GM12878 (cell line): Measurements from ENCODE around the gene CA10. TPM values are rescaled to one million over a fixed set of nuclear protein-coding genes. Genes with fewer than 3 reads are reported as not detected.

Experiments
- ATAC-seq: fragments of 200-7000 bp; cut with Tn5 transposase; 3 replicates; pipeline ENCODE4 v1.9.1; 2020; ENCODE audit warnings: mild to moderate bottlenecking, moderate library complexity
- BruUV-seq: library from RNA; stranded (reverse); fragments of 400-500 nt; replicated peaks from 2 replicates; lab custom pipeline; 2021; lab: Mats Ljungman, UMichigan
- CTCF ChIA-PET: fragments of 300-600 bp; sonication (Branson Sonifier 250); formaldehyde crosslinking; extraction: SDS; loops from one replicate; lab custom pipeline; 2021; ENCODE audit warnings: inconsistent platforms; lab: Yijun Ruan, JAX
- POLR2A ChIA-PET: fragments of 350-600 bp; formaldehyde crosslinking; extraction: SDS; loops from one replicate; lab custom pipeline; 2021; ENCODE audit warnings: inconsistent platforms; lab: Charles Lee
- RAD21 ChIA-PET: fragments of 300-600 bp; sonication (Branson Sonifier 250); formaldehyde crosslinking; loops from one replicate; lab custom pipeline; 2023; ENCODE audit warnings: antibody characterized with exemption; ENCODE audit not compliant: unreplicated experiment; lab: Charles Lee
- SMC1A ChIA-PET: fragments of 300-600 bp; sonication (Branson Sonifier 250); formaldehyde crosslinking; loops from one replicate; lab custom pipeline; 2023; ENCODE audit not compliant: unreplicated experiment, uncharacterized antibody; lab: Charles Lee
- DNase-seq: peaks from one replicate; pipeline ENCODE4 v3.0.0-alpha.2; 2011; ENCODE audit warnings: low read depth, low spot score
- FAIRE-seq: peaks from 3 replicates; lab custom pipeline; 2011; peaks lifted over from hg19 to GRCh38; lab: Jason Lieb, UNC
- H2AFZ ChIP-seq: 2 replicates; pipeline ENCODE4 v1.6.0; 2011; ENCODE audit warnings: low read depth, low read length, control low read depth; ENCODE audit not compliant: control insufficient read depth
- H3K27ac ChIP-seq: 2 replicates; pipeline ENCODE4 v1.5.1; 2011; ENCODE audit warnings: control low read depth; ENCODE audit not compliant: control insufficient read depth, insufficient read depth
- H3K27me3 ChIP-seq, 2 experiments: replicated peaks in 1 of 2; 2 replicates each; pipeline versions ENCODE4 v1.6.0 to v1.6.1; 2011; ENCODE audit warnings: low read length in 1 of 2; ENCODE audit not compliant: control insufficient read depth in 2 of 2, insufficient read depth in 2 of 2
- H3K36me3 ChIP-seq, 2 experiments: 2 replicates each; pipeline ENCODE4 v1.5.1; 2011; ENCODE audit warnings: low read length in 1 of 2; ENCODE audit not compliant: control insufficient read depth in 2 of 2, insufficient read depth in 2 of 2
- H3K4me1 ChIP-seq: 2 replicates; pipeline ENCODE4 v1.6.1; 2011; ENCODE audit warnings: mild to moderate bottlenecking, low read length, moderate library complexity, mixed read lengths; ENCODE audit not compliant: control insufficient read depth, insufficient read depth
- H3K4me2 ChIP-seq: 2 replicates; pipeline ENCODE4 v1.6.0; 2011; ENCODE audit warnings: control low read depth; ENCODE audit not compliant: control insufficient read depth, insufficient read depth
- H3K4me3 ChIP-seq: fragments of 200-600 bp; sonication (generic); 2 replicates; pipeline ENCODE4 v1.5.1; 2016
- H3K79me2 ChIP-seq: 2 replicates; pipeline ENCODE4 v1.6.0; 2011; ENCODE audit warnings: low read length; ENCODE audit not compliant: control insufficient read depth, insufficient read depth
- H3K9ac ChIP-seq: 2 replicates; pipeline ENCODE4 v1.8.0; 2011; ENCODE audit warnings: low read length, control low read depth, mixed read lengths; ENCODE audit not compliant: control insufficient read depth, insufficient read depth
- H3K9me3 ChIP-seq: replicated peaks from 3 replicates; pipeline ENCODE4 v1.5.1; 2011; ENCODE audit warnings: mild to moderate bottlenecking, low read length; ENCODE audit not compliant: control insufficient read depth, insufficient read depth
- H4K20me1 ChIP-seq: 2 replicates; pipeline ENCODE4 v1.6.0; 2011; ENCODE audit not compliant: control insufficient read depth, insufficient read depth
- ELK1 ChIP-seq: IDR thresholded peaks from 2 replicates; pipeline ENCODE4 v1.6.1; 2012; ENCODE audit warnings: low read depth, low read length, improper control_type of control experiment
- ETV6 ChIP-seq, 2 experiments: fragments of 450-650 bp in 1 of 2; IDR thresholded peaks in 1 of 2; conservative IDR thresholded peaks in 1 of 2; 2 replicates each; pipeline ENCODE4 v1.6.1; 2014; ENCODE audit warnings: antibody characterized with exemption in 1 of 2, borderline replicate concordance in 1 of 2, low read depth in 1 of 2, mild to moderate bottlenecking in 1 of 2, moderate library complexity in 1 of 2
- IKZF2 ChIP-seq, 2 experiments: fragments of 450-650 bp; IDR thresholded peaks; 2 replicates each; pipeline ENCODE4 v1.6.1; 2017; ENCODE audit warnings: mild to moderate bottlenecking in 2 of 2, moderate library complexity in 2 of 2
- LARP7 ChIP-seq: fragments of 450-650 bp; IDR thresholded peaks from 2 replicates; pipeline ENCODE4 v1.6.1; 2017; ENCODE audit warnings: mild to moderate bottlenecking
- MTA2 ChIP-seq: fragments of 450-650 bp; IDR thresholded peaks from 2 replicates; pipeline ENCODE4 v1.6.1; 2016; ENCODE audit warnings: low read depth, mild to moderate bottlenecking, moderate library complexity
- NFXL1 ChIP-seq: fragments of 450-650 bp; IDR thresholded peaks from 2 replicates; pipeline ENCODE4 v1.6.1; 2017; ENCODE audit warnings: antibody characterized with exemption, mild to moderate bottlenecking, borderline replicate concordance
- PAX8 ChIP-seq: fragments of 450-650 bp; IDR thresholded peaks from 2 replicates; pipeline ENCODE4 v1.6.1; 2017; ENCODE audit warnings: mild to moderate bottlenecking, moderate library complexity
- POLR2AphosphoS5 ChIP-seq: IDR thresholded peaks from 2 replicates; pipeline ENCODE4 v1.6.1; 2011; ENCODE audit warnings: mild to moderate bottlenecking, low read length, inconsistent platforms
- STAT1 ChIP-seq: fragments of 450-650 bp; conservative IDR thresholded peaks from 2 replicates; pipeline ENCODE4 v1.6.1; 2014; ENCODE audit warnings: antibody characterized with exemption, mild to moderate bottlenecking
- ZBTB33 ChIP-seq: fragments of 450-650 bp; IDR thresholded peaks from 2 replicates; pipeline ENCODE4 v1.6.1; 2017; ENCODE audit warnings: mild to moderate bottlenecking
- ZNF24 ChIP-seq: fragments of 450-650 bp; IDR thresholded peaks from 2 replicates; pipeline ENCODE4 v1.6.1; 2017; ENCODE audit warnings: antibody characterized with exemption, mild to moderate bottlenecking
- ZNF622 ChIP-seq: fragments of 450-650 bp; IDR thresholded peaks from 2 replicates; pipeline ENCODE4 v1.6.1; 2017; ENCODE audit warnings: mild to moderate bottlenecking, inconsistent platforms
- WGBS: methylation state at CpG from one replicate; pipeline ENCODE4 v1.1.6; 2016; ENCODE audit warnings: low lambda C conversion rate; ENCODE audit not compliant: insufficient replicate concordance, insufficient coverage; ENCODE audit errors: missing lambda C conversion rate; 5-methylcytosine and 5-hydroxymethylcytosine counted together
- in situ Hi-C: fragments of 300-500 bp; cut with MboI; formaldehyde crosslinking; loops from 9 replicates; pipeline ENCODE4 v1.14.3; 2018; ENCODE audit warnings: mixed read lengths
- intact Hi-C: fragments of 100-400 bp; cut with micrococcal nuclease; formaldehyde crosslinking; loops from one replicate; pipeline ENCODE4 v1.14.2; 2022; ENCODE audit not compliant: unreplicated experiment
- polyA plus RNA-seq, 11 experiments: library from polyadenylated mRNA; depleted of rRNA in 4 of 11; unstranded in 6 of 11; stranded (reverse) in 5 of 11; fragments of >200 nt; fragmentation: Nextera tagmentation in 4 of 11; fragmentation: Illumina TruSeq in 1 of 11; extraction: Ambion mirVana in 4 of 11; extraction: Trizol in 1 of 11; gene quantifications; 1 replicate in 1 of 11; 2 replicates in 10 of 11; pipeline versions ENCODE4 v1.2.1 to v1.2.3, GENCODE V29; 2011 to 2016; ENCODE audit warnings: inconsistent platforms in 2 of 11, missing spikeins in 2 of 11, low read depth in 1 of 11
- total RNA-seq, 4 experiments: library from RNA; depleted of rRNA in 3 of 4; stranded (reverse); fragments of >200 nt in 3 of 4; fragmentation: Illumina TruSeq in 1 of 4; extraction: Trizol in 1 of 4; gene quantifications; 2 replicates each; pipeline versions ENCODE4 v1.2.1 to v1.2.3, GENCODE V29; 2013 to 2021
- TF ChIP-seq, protein P1 (sequence below): fragments of 450-650 bp; IDR thresholded peaks from 2 replicates; pipeline ENCODE4 v1.6.1; 2018; ENCODE audit warnings: mild to moderate bottlenecking, low read depth, moderate library complexity; ENCODE audit not compliant: partially characterized antibody
- TF ChIP-seq, protein P2 (sequence below): IDR thresholded peaks from 2 replicates; pipeline ENCODE4 v1.6.1; 2011; ENCODE audit warnings: borderline replicate concordance, low read depth, mild to moderate bottlenecking, moderate library complexity, mixed read lengths, low read length; ENCODE audit not compliant: insufficient read depth; ENCODE audit errors: extremely low read length

The CA10 gene
- total and polyA plus RNA-seq, 10 of the 15 experiments (the other 5 are each of a cell fraction or from before 2014, with no cell fraction given), result not detected

- no peak for TF ChIP-seq ELK1
- TF ChIP-seq IKZF2 (IDR thresholded peaks at IDR 0.05), result no peak
- TF ChIP-seq, all 136 proteins: peak for 0
Observed at GRCh38 chr17:51706093-51706492, 452.4 kb downstream of the CA10 start (continued).

DNA sequence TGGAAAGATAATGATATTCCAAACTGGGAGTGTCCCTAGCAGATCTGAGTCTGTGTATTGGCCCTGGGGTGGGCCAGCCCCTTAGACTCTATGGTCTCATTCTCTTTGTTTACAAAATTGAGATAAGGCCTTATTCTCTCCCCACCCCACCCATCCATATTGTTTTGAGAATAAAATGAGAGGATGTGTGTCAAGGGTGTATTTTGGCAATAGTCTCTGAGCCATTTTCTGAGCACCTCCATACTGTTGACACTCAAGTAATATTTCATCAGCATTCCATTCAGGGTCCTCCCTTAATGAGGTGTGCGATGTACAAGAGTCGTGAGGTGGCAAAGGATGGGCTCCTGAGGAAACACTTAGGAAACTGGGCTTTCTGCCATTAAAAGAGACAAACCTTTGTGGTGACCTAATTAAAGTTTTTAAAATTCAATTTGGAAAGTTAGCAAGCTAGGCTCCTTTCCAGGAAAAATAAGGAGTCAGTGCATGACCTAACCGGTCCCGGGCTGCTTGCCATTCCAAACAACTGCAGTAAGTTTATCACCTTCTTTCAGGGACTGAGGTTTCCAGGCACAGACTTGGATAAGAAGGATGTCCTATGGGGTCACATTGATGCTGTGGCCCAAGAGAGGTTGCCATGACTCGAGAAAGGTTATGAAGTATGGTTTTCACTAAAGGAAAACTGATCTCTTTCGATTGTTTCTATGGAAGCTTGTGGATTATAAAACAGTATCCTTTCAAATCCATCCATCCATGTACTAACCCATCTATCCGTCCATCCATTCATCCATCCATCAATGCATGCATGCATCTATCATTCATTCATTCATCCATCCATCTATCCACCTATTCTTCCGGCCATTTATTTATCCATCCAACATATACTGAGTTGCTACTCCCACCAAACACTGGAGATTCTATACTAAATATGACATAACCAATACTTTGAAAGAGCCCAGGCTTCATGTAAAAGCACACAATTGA is 454.9 kb downstream of the CA10 start:
- no peak overlapping the region for H3K4me3 ChIP-seq
- no peak for FAIRE-seq
- TF ChIP-seq PAX8 (no peak), ETV6 (conservative IDR thresholded peaks at IDR 0.05 in 1 of 2, IDR thresholded peaks at IDR 0.05 in 1 of 2; ENCODE audit: borderline replicate concordance in 1 of 2, low read depth in 1 of 2) (no peak), ZNF622 (no peak), POLR2AphosphoS5 (no peak), STAT1 (no peak), MTA2 (no peak), LARP7 (no peak), ZNF24 (no peak), ZBTB33 (no peak), NFXL1 (no peak)
- TF ChIP-seq, protein P1, sequence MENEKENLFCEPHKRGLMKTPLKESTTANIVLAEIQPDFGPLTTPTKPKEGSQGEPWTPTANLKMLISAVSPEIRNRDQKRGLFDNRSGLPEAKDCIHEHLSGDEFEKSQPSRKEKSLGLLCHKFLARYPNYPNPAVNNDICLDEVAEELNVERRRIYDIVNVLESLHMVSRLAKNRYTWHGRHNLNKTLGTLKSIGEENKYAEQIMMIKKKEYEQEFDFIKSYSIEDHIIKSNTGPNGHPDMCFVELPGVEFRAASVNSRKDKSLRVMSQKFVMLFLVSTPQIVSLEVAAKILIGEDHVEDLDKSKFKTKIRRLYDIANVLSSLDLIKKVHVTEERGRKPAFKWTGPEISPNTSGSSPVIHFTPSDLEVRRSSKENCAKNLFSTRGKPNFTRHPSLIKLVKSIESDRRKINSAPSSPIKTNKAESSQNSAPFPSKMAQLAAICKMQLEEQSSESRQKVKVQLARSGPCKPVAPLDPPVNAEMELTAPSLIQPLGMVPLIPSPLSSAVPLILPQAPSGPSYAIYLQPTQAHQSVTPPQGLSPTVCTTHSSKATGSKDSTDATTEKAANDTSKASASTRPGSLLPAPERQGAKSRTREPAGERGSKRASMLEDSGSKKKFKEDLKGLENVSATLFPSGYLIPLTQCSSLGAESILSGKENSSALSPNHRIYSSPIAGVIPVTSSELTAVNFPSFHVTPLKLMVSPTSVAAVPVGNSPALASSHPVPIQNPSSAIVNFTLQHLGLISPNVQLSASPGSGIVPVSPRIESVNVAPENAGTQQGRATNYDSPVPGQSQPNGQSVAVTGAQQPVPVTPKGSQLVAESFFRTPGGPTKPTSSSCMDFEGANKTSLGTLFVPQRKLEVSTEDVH, result no peak
- TF ChIP-seq, protein P2, sequence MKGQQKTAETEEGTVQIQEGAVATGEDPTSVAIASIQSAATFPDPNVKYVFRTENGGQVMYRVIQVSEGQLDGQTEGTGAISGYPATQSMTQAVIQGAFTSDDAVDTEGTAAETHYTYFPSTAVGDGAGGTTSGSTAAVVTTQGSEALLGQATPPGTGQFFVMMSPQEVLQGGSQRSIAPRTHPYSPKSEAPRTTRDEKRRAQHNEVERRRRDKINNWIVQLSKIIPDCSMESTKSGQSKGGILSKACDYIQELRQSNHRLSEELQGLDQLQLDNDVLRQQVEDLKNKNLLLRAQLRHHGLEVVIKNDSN, result no peak

More for the DNA sequence above, 454.9 kb downstream of the CA10 start:
- WGBS, result 36% methylated on average over 8 of the region's 8 CpGs
- ChIA-PET RAD21 (no interaction called here), POLR2A (no interaction called here), SMC1A (no interaction called here), CTCF (no interaction called here)
- in situ Hi-C loops (no loop called here), intact Hi-C loops (no loop called here)
- Histone ChIP-seq H3K9me3 (no peaks in the 10 kb centered on the region), H4K20me1 (no peaks in the 10 kb centered on the region), H3K4me2 (no peak overlapping the region), H2AFZ (no peak overlapping the region), H3K79me2 (no peaks in the 10 kb centered on the region), H3K4me1 (no peaks in the 10 kb centered on the region), H3K27me3 (no peaks in the 10 kb centered on the region), H3K36me3 (no peaks in the 10 kb centered on the region), H3K27ac (no peak overlapping the region), H3K9ac (no peak overlapping the region)
- no TSS peak for BruUV-seq
- DNase-seq (no peak), ATAC-seq (no peak)
